AG08395 (cell line): ENCODE results near the gene BAX.
A peak's percentile ranks its signal among the peaks of the same experiment; 100 is the strongest.

Source experiments
- DNase-seq: peaks from one replicate; pipeline ENCODE4 v3.0.0; 2012; ENCODE audit warnings: mixed read lengths, low spot score

BAX gene

DNA sequence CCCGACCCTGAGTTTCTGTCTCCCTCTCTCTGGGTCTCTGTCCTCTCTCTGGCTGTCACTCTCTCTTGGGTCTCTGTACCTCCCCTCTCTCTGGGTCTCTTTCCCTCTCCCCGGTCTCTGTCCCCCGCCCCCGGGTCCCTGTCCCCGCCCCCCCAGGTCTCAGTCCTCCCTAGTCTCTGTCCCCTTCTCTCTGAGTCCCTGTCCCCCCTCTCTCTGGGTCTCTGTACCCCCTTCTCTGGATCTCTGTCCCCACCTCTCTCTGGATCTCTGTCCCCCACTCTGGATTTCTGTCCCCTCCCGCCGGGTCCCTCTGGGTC lies 8.1 kb downstream of the BAX start:
- DNase-seq = no peak

DNA sequence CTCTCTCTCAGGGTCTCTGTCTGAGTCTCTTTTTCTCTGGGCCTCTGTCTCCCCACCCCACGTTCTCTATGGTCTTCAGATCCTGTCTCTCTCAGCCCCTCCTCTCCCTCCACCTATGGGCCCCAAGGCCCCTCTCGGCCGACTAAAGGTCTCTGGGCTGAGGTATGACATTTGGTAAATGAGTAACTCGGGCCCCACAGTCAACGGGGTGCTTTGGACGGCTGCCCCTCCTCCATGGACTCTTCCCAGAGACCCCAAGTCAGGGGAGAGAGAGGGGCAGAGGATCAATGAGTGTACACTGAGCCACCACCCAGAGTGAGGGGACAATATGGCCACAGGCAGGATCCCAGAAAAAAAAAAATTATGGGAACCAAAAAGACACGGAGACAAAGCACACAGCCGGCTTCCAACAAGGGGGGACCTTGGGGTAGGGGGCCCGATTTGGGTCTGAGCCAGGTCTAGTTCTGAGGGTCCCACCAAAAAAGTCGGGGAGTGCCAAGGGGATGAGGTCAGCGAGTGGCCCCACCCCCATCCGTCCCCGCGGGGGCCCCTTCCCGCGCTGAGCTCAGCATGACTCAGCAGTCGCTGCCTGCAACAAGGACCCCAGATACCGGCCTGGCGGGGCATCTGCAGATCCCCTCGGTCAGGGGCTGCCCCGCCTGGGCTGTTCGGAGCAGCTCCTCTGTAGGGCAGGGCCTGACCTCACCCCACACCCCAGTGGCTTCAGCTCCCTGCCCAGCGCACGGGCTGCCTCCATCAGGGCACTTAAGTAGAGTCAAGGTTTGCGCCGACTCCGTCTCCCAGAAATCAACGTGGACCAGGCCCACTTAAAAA lies 8.9 kb downstream of the BAX start:
- DNase-seq = peak; percentile 80

DNA sequence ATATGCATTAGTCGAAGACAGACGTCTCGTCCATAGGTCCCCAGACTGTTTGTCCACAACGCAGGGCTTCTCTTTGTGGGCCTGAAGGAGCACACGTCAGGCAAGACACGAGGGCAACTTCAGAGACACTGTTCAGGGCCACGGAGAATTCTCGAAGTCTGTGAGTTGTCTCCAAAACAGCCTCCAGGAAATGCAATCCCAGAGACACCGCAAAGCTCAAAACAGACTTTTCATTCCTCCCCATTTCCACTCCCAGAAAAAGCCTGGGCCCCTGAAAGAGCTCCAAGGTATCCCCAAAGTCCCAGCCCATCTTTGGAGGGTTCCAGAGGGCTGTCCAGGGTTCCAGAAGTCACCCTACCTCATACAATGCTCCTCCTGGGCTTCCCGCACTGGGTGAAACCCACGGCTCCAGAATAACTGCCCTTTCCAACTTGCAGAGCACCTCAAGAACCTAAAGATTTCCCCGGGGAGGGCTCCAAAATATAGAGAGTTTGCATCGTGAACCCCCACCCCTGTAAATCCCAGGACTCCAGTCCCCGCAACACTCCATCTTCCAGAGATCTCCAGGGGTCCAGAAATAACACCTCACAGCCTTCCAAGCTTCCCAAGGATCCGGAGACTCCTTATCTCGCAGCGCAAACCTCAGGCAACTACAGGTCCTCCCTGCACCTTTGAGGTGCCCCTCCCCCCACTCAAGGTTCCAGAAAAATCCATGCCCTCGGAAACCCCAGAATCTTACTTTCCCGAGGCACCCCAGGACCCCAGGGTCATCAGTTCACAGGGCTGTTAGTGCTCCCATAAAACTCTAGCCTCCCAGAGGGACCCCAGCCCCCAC lies 9.7 kb downstream of the BAX start:
- DNase-seq = peak; percentile 44

DNA sequence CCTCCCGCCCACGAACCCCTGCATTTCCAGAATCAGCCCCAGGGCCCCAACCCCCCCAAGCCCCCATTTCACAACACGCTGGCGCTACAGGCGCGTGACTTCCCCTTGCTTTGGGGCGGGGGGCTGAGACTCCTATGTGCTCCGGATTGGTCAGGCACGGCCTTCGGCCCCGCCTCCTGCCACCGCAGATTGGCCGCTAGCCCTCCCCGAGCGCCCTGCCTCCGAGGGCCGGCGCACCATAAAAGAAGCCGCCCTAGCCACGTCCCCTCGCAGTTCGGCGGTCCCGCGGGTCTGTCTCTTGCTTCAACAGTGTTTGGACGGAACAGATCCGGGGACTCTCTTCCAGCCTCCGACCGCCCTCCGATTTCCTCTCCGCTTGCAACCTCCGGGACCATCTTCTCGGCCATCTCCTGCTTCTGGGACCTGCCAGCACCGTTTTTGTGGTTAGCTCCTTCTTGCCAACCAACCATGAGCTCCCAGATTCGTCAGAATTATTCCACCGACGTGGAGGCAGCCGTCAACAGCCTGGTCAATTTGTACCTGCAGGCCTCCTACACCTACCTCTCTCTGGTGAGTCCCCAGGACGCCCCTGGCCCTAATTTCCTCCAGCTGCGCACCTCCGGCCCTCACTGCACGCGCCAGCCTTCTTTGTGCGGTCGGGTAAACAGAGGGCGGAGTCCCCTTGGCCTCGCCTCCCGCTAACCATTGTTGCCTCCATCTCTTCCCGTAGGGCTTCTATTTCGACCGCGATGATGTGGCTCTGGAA lies 10.5 kb downstream of the BAX start, which contains the start of gene FTL:
FTL (plus strand) TSS at position 270 of the 766 bp plus-strand sequence; CDS start at position 469, 199 bp downstream.
- DNase-seq = peak; percentile 97

DNA sequence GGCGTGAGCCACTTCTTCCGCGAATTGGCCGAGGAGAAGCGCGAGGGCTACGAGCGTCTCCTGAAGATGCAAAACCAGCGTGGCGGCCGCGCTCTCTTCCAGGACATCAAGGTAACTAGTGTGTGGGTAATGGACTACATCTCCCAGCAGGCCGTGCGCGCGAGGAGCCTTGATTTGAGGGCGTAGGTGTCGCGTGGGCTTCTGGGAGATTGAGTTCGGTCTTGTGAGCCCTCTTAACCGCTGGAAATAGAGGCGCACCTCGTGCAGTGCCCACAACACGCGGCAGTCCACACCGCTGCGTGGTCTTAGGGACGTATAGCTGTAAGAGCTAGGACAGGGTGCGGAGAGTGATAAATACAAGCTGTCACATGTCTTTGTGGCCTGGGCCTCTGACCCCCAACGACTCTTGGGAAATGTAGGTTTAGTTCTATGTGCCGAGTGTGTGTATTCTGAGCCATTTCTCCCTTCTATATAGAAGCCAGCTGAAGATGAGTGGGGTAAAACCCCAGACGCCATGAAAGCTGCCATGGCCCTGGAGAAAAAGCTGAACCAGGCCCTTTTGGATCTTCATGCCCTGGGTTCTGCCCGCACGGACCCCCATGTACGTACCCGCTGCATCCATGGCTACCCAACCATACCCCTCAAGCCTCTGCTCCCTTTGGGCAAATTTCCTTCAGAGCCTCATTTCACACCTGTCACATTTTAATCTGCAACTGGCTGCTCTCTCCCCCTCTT lies 11.3 kb downstream of the BAX start:
- peak; percentile 48 for DNase-seq

DNA sequence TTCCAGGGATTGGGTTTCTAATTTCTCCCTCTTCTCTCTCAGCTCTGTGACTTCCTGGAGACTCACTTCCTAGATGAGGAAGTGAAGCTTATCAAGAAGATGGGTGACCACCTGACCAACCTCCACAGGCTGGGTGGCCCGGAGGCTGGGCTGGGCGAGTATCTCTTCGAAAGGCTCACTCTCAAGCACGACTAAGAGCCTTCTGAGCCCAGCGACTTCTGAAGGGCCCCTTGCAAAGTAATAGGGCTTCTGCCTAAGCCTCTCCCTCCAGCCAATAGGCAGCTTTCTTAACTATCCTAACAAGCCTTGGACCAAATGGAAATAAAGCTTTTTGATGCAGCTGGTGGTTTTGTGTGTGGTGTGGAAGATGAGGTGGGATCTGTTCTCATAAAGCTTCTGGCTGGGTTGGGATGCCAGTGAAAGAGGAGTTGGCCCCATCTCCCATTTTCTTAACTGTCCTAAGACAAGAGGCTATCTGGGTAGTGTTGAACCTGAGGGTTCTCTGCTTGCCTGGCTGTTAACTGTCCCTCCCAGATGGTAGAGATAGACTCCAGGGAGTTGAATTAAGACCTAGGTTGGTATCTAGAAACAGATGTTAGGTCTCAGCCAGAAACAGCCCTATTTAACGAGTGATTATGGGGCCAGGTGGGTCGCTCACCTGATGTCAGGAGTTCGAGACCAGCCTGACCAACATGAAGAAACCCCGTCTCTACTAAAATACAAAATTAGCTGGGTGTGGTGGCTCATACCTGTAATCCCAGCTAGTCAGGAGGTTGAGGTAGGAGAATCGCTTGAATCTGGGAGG lies 12.1 kb downstream of the BAX start:
- no peak for DNase-seq

DNA sequence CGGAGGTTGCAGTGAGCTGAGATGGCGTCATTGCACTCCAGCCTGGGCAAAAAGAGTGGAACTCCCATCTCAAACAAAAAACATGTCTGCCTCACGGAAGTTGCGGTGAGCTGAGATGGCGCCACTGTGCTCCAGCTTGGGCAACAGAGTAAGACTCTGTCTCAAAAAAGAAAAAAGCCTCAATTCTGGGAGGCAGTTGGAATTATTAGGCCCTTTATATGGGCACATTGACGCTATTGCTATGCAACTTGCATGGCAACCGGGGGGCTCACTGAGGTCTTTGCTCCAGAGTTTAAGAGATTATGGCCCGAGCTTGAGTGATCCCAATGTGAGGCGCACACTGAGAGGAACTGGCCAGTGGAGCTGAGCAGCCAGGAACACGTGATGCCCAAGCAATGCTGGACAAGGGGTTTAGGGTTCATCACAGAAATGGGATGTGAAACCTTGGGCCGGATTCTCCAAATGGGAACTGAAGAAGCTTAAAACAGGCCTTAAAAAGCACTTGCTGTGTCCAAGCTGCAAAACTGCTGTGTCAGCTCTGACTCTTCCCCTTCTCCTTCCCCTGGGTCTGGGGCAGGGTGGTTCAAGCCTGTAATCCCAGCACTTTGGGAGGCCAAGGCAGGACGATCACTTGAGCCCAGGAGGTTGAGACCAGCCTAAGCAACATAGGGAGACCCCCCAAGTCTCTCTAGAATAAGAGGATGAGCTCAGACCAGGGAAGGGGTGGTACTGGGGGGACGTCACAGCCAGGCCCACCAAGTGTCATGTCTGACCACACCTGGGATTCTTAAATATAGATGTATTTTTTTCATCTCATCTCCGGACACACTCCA lies 12.9 kb downstream of the BAX start:
- no peak for DNase-seq

DNA sequence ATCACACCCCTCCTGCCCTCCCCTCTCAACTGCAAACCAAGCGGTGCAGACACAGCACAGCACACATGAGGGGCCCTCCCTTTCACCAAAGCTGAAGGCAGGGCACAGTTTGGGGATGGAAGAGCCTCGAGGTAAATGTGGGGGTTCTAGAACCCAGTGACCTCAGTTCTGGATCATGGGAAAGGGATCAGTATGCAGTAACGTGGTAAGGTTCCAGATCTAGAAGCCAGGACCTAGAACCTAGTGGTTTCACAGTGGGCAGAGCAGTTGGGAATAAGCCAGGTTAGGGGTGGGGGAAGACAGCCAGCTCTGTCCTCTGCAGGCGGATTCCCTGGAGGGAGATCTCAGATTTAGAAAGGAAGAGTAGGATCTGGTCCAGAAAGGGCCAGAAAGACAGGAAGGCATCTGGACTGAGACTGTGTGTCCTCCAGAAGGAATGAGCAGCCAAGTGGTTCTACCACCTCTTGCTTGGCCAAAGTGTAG lies 13.5 kb downstream of the BAX start:
- no peak for DNase-seq

DNA sequence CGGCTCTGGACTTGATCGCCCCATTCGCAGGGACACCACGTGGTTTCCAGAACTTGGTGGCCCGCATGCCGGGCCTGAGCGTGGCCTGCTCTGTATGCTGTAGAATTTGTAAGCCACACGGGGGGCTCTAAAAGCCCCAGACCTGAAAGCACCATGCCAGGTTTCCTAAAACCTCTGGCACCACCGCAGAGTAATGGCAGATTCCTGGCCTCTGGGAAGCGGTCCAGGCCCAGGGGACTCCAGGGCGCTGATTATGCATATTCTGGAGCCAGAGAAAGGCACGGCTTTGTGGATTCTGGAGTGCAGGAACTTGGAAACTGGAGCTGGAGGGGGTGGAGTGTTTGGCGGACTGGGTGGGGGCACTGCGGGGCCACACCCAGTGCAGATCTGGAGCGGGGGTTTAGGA lies 14.1 kb downstream of the BAX start:
- DNase-seq = no peak

DNA sequence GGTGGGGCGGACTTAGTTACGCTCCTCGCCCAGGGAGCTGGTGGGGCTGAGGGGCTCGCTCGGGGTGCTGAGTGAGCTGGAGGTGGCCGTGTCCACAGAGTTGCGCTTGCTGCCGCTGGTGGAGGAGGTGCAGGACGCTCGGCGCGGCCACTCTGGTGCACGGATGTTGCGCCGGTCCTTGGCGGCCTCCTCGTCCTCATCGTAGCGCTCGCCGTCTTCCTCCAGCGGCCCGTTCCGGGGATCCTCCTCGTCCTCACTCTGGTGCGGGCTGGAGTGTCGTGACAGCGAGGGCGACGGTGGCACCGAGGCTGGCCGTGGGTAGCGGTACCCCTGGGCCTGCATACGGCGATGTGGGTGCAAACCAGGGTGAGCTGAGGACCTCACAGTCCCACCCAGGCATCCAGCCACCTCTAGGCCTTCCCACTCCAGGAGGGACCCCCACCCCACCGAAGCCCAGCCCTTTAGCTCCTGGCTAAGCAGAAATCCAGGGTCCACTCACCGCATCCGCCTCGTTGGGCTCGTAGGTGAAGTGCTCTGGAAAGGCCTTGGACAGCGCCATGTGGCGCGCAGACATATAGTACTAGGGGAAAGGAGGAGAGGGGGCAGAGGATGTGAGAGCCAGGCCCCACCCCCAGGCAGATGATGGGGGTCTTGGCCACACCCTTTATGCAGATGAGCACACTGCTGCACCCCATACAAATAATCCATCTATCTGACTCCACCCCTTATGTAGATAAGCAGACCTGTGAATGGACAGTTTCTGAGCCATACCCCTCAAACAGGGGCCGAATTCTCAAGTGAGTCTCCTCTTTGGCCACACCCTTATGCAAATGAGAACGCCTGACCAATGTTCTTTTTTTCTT lies 14.8 kb downstream of the BAX start:
- DNase-seq = no peak

DNA sequence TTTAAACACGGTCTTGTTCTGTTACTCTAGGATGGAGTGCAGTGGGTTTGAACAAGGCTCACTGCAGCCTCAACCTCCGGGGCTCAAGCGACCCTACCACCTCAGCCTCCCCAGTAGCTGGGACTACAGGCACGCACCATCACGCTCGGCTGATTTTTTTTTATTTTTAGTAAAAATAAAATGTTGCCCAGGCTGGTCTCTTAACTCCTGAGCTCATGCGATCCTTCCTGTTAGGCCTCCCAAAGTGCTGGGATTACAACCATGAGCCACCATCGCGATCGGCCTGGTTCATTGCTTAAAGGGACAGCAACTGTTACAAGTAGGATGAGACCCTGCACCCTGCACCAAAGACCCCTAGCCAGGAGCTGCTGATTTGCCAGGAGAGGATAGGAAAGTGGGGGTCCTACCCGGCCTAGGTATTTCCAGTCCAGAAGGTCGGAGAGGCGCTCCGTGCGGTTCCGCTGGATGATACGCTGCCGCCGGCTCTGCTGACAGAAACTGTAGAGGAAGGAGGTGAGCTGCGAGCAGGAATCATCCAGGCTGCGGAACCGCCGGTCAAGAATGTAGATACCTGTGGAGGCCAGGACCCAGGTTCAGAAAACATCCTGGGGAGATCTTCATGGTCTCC lies 15.6 kb downstream of the BAX start:
- no peak for DNase-seq

DNA sequence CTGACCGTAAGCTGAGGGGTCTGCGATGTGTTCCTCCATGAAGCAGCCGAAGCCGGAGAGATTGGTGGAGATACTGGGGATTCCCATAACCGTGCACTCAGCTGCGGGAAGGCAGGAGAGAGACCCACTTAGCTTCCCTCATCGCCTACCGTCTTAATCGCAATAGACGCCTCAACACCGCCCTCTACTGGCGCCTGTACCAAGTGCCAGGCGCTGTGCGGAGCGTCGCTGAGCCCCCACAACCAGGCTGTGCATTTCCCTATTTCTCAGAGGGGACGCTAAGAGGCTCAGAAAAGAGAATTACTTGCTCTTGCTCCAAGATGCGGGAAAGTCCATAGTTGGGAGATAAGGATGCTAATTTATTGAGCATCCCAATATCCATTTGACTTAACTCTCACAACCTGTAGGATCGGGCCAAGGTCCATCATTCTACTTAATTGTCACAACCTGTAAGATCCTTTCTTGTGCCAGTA lies 16.3 kb downstream of the BAX start:
- DNase-seq = peak; percentile 70

DNA sequence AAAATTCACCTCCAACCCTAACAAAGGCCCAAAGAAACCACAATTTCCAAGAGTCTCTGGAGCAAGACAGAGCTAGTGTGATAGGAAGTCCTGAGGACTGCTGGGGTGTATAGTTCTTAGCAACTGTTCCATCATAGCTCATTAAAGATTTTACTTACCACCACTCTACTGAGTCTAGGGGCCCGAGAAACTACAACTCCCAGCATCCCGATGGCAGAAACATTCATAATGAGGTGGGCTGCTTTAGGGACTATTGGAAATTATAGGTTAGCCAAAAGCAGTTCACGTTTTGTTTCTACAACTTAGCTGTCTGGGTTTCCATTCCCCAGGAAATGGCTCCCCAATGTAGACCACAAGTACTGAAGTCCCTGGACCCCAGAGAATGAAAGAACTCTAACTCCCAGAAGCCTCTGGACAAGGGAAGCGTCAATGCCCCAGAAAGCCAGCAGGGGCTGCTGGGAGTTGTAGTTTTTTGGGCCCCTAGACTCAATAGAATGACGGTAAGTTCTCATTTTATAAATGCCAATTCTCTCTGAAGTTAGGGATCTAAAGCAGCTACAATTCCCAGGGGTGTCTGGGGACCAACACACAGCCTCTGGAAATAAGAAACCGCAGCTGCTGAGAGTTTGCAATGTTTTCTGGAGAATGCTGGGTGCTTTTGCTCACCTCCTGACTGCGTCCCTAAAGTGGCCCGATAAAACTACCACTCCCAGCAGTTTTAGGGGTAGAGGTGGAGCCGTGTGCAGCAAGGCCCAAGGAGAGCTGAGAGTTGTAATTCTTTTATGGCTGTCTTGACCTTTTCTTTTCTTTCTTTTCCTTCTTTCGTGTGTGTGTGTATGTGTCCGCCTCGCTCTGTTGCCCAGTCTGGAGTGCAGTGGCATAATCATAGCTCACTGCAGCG lies 21.5 kb downstream of the BAX start:
- no peak for DNase-seq

DNA sequence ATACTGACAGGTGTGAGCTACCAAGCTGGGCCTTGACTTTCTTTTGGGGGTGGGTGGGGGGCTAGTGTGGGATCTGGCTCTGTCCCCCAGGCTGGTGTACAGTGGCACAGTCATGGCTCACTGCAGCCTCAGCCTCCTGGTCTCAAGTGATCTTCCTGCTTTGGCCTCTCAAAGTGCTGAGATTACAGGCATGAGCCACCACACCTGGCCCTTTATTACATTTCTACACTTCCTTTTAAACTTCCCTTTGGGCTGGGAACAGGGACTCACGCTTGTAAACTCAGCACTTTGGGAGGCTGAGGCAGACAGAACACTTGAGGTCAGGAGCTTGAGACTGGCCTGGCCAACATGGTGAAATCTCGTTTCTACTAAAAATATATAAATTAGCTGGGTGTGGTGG lies 22.4 kb downstream of the BAX start:
- no peak for DNase-seq

DNA sequence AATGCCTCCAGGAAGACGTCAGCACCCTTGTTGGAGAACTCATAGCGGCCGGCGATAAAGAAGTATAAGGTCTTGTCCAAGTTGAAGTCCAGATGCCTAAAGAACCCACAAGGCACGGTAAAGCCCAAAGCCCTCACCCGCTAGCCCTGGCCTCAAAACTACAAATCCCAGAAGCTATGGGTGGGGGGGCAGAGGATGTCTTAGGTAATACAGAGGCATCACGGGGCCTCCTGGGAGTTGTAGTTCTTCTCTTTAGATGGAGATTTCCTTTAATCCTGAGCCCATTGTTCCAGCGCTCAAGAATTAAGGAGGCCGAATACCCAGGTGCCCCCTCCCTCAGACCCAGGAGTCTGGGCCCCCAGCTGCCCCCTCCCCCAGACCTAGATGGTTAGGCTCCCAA lies 27.6 kb downstream of the BAX start:
- DNase-seq = no peak

DNA sequence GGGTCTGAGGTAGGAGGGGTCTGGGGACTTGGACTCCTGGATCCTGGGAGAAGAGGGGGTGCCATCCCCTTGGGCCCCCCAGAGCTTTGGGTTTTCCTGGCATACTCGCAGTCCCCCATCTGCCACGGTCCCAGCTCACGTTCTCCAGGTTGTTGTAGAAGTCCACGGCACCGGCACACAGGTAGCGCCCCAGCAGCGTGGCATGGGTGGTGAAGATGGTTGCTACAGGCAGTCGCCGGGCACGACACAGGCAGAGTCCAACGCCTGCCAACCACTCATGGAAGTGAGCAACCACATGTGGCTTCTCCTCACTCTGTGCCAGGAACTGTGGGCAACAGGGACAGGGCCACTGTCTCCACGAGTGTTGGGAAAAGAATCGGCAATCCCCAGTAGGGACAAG lies 31.0 kb downstream of the BAX start:
- no peak for DNase-seq

DNA sequence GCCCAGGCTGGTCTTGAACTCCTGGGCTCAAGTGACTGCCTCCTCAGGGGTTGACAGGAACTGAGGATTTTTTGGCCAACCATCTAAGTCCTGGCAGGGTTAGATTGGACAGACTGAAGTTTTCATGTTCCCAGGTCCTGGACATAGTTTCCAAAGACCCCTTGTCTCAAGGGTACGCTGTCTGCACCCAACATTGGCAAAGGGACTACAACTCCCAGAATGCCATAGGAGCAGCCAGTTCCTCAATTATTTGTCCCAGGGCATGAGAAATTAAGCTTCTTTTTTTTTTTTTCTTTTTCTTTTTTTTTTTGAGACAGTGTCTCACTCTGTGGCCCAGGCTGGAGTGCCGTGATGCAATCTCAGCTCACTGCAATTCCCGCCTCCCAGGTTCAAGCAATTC lies 31.5 kb downstream of the BAX start:
- DNase-seq = no peak
